Hepatocyte (in vitro differentiated cells): Measurements from ENCODE around the gene RELL1. TPM values are rescaled to one million over a fixed set of nuclear protein-coding genes. Genes with fewer than 3 reads are reported as not detected.

ENCODE experiments used
- DNase-seq: peaks from one replicate; pipeline ENCODE4 v3.0.0-alpha.2; 2016; ENCODE audit warnings: low spot score
- H2AFZ ChIP-seq: fragments of 200-600 bp; sonication (generic); 2 replicates; pipeline ENCODE4 v1.6.0; 2016; ENCODE audit warnings: antibody characterized with exemption, mild to moderate bottlenecking
- H3K27ac ChIP-seq: fragments of 200-600 bp; sonication (generic); 2 replicates; pipeline ENCODE4 v1.5.1; 2016; ENCODE audit warnings: mild to moderate bottlenecking
- H3K27me3 ChIP-seq: fragments of 200-600 bp; sonication (generic); 2 replicates; pipeline ENCODE4 v1.6.1; 2016
- H3K36me3 ChIP-seq: fragments of 200-600 bp; sonication (generic); replicated peaks from 2 replicates; pipeline ENCODE4 v1.5.1; 2016; ENCODE audit warnings: low read depth; ENCODE audit not compliant: insufficient read depth
- H3K4me1 ChIP-seq: fragments of 200-600 bp; sonication (generic); 2 replicates; pipeline ENCODE4 v1.5.1; 2016; ENCODE audit warnings: mild to moderate bottlenecking, moderate library complexity; ENCODE audit not compliant: insufficient read depth
- H3K4me2 ChIP-seq: fragments of 200-600 bp; sonication (generic); 2 replicates; pipeline ENCODE4 v1.6.0; 2016
- H3K4me3 ChIP-seq: fragments of 200-600 bp; sonication (generic); 2 replicates; pipeline ENCODE4 v1.5.1; 2016; ENCODE audit warnings: mild to moderate bottlenecking
- H3K79me2 ChIP-seq: fragments of 200-600 bp; sonication (generic); 2 replicates; pipeline ENCODE4 v1.6.0; 2017; ENCODE audit warnings: mild to moderate bottlenecking
- H3K9me2 ChIP-seq: fragments of 200-600 bp; sonication (generic); replicated peaks from 2 replicates; pipeline ENCODE4 v1.6.0; 2017; ENCODE audit warnings: mild to moderate bottlenecking; ENCODE audit not compliant: insufficient read depth
- H3K9me3 ChIP-seq: fragments of 200-600 bp; sonication (generic); 2 replicates; pipeline ENCODE4 v1.5.1; 2016; ENCODE audit warnings: low read depth, mild to moderate bottlenecking
- H4K20me1 ChIP-seq: fragments of 200-600 bp; sonication (generic); 2 replicates; pipeline ENCODE4 v1.6.0; 2016; ENCODE audit warnings: mild to moderate bottlenecking; ENCODE audit not compliant: insufficient read depth, poor library complexity, severe bottlenecking
- EZH2 ChIP-seq: fragments of 200-600 bp; sonication (generic); IDR thresholded peaks from 2 replicates; pipeline ENCODE4 v1.6.1; 2016; ENCODE audit warnings: antibody characterized with exemption, mild to moderate bottlenecking, borderline replicate concordance
- EZH2phosphoT487 ChIP-seq: fragments of 200-600 bp; sonication (generic); IDR thresholded peaks from one replicate; pipeline ENCODE4 v1.6.1; 2018; ENCODE audit warnings: antibody characterized with exemption, mild to moderate bottlenecking, low read depth, moderate library complexity; ENCODE audit not compliant: unreplicated experiment, severe bottlenecking
- WGBS: methylation state at CpG from one replicate; pipeline ENCODE4 v1.1.6; 2016; ENCODE audit warnings: low lambda C conversion rate; ENCODE audit errors: missing lambda C conversion rate; 5-methylcytosine and 5-hydroxymethylcytosine counted together
- polyA plus RNA-seq: library from polyadenylated mRNA; unstranded; fragments of >200 nt; fragmentation: Nextera tagmentation; extraction: Ambion mirVana; gene quantifications from 2 replicates; pipeline ENCODE4 v1.2.1, GENCODE V29; 2016
- total RNA-seq: library from RNA; depleted of rRNA; stranded (reverse); fragments of >200 nt; gene quantifications from 2 replicates; pipeline ENCODE4 v1.2.3, GENCODE V29; 2014
- TF ChIP-seq, protein P1 (sequence below): fragments of 200-600 bp; sonication (generic); IDR thresholded peaks from 2 replicates; pipeline ENCODE4 v1.5.1; 2016; ENCODE audit warnings: antibody characterized with exemption, mild to moderate bottlenecking; ENCODE audit not compliant: poor library complexity

The RELL1 gene
- total RNA-seq (39.8 and 44.8 TPM in 2 replicates), polyA plus RNA-seq (5.5 and 10.0 TPM in 2 replicates)

DNA sequence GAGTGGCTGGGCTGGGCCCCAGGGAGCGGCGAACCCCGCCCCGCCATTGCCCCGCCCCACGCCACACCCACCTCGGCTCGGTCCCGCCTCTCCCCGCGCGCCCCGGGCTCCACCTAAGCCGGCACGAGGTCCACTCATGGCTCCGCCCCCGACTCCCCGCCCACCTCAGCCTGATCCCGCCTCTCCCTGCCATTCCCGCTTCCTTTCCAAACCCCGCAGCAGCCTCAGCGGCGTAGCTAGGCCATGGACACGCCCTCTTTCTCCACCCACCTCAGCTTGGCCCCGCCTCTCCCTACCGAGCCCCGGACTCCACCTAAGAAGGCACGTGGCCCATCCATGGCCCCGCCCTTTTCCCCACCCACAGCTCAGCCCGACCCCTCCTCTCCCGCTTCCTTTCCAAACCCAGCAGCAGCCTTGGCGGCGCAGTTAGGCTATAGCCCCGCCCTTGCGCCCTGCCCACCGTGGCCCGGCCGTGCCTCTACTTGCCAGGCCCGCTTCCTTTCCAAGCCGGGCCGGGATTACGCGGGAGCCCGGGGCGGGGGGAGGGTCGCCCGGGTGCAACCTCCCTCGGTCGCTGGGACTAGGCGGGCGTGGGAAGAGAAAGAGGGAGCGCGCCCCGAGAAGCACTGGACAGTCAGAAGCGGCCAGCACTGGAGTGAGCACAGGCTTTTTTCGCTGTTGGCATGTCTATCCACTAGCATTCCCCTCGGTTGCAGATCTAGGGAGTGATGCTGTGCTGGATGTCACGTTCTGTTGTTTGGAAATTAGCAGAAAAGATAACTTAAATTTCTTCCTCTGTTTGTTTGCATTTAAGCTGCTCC is at the start of gene RELL1:
Gene RELL1 (minus strand): TSS at position 4 of the 821 bp plus-strand sequence. CDS start 89 bp downstream, outside the sequence.
- H3K4me3 ChIP-seq: peak within 1 kb of the TSS; percentile 83
- DNase-seq: peak; percentile 100
- H3K79me2 ChIP-seq: peaks cover 23% of the 10 kb centered on the region
- peaks cover 15% of the 10 kb centered on the region for H3K4me1 ChIP-seq
- peak within 1 kb of the TSS; percentile 79 for H2AFZ ChIP-seq
- WGBS: under 1% methylated on average over 16 of the region's 58 CpGs
- H3K9me3 ChIP-seq: no peaks in the 10 kb centered on the region
- H3K9me2 ChIP-seq: no peaks in the 10 kb centered on the region
- H3K36me3 ChIP-seq: no peaks in the 10 kb centered on the region
- peak within 1 kb of the TSS; percentile 89 for H3K4me2 ChIP-seq
- no peaks in the 10 kb centered on the region for H3K27me3 ChIP-seq
- H3K27ac ChIP-seq: peak within 1 kb of the TSS; percentile 97
- H4K20me1 ChIP-seq: no peaks in the 10 kb centered on the region
- no peak for TF ChIP-seq EZH2phosphoT487
- no peak for TF ChIP-seq EZH2
- TF ChIP-seq, protein P1, sequence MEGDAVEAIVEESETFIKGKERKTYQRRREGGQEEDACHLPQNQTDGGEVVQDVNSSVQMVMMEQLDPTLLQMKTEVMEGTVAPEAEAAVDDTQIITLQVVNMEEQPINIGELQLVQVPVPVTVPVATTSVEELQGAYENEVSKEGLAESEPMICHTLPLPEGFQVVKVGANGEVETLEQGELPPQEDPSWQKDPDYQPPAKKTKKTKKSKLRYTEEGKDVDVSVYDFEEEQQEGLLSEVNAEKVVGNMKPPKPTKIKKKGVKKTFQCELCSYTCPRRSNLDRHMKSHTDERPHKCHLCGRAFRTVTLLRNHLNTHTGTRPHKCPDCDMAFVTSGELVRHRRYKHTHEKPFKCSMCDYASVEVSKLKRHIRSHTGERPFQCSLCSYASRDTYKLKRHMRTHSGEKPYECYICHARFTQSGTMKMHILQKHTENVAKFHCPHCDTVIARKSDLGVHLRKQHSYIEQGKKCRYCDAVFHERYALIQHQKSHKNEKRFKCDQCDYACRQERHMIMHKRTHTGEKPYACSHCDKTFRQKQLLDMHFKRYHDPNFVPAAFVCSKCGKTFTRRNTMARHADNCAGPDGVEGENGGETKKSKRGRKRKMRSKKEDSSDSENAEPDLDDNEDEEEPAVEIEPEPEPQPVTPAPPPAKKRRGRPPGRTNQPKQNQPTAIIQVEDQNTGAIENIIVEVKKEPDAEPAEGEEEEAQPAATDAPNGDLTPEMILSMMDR: no peak

GRCh38 chr4:37735578-37735977 is 49.4 kb upstream of the RELL1 start:
- Histone ChIP-seq H3K27me3 (no peaks in the 10 kb centered on the region), H3K9me2 (no peaks in the 10 kb centered on the region), H2AFZ (no peak overlapping the region), H4K20me1 (no peaks in the 10 kb centered on the region), H3K4me3 (no peak overlapping the region), H3K79me2 (no peaks in the 10 kb centered on the region), H3K4me2 (no peak overlapping the region), H3K9me3 (no peaks in the 10 kb centered on the region), H3K4me1 (no peaks in the 10 kb centered on the region), H3K27ac (no peak overlapping the region), H3K36me3 (no peaks in the 10 kb centered on the region)
- no peak for DNase-seq
- WGBS: 89% methylated on average over 5 of the region's 5 CpGs
- TF ChIP-seq EZH2phosphoT487 (no peak), EZH2 (no peak)
- TF ChIP-seq, protein P1: no peak

DNA sequence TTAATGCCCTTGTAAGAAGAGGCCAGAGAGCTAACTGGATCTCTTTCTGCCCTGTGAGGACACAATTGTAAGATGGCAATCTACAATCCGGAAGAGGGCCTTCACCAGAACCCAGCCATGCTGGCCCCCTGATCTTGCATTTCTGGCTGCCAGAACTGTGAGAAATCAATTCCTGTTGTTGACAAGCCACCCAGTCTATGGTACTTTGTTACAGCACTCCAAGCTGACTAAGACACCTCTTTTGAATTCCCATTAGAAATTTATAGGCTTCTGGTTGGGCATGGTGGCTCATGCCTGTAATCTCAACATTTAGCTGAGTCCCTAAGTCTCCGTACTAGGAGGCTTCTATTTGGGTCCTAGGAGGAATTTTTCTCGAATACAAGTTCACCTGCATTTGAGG is 48.8 kb upstream of the RELL1 start:
- no peak overlapping the region for H3K4me2 ChIP-seq
- no peak overlapping the region for H3K27ac ChIP-seq
- TF ChIP-seq, protein P1: no peak
- TF ChIP-seq EZH2phosphoT487 (no peak), EZH2 (no peak)
- no peak for DNase-seq
- H3K36me3 ChIP-seq: no peaks in the 10 kb centered on the region
- no peaks in the 10 kb centered on the region for H3K27me3 ChIP-seq
- 91% methylated on average over 3 of the region's 3 CpGs for WGBS
- no peaks in the 10 kb centered on the region for H4K20me1 ChIP-seq
- H3K79me2 ChIP-seq: no peaks in the 10 kb centered on the region
- no peaks in the 10 kb centered on the region for H3K9me2 ChIP-seq
- no peak overlapping the region for H3K4me3 ChIP-seq
- H3K4me1 ChIP-seq: no peaks in the 10 kb centered on the region
- H3K9me3 ChIP-seq: no peaks in the 10 kb centered on the region
- H2AFZ ChIP-seq: no peak overlapping the region
